ENCODE data around the gene NUCB2.

DNA sequence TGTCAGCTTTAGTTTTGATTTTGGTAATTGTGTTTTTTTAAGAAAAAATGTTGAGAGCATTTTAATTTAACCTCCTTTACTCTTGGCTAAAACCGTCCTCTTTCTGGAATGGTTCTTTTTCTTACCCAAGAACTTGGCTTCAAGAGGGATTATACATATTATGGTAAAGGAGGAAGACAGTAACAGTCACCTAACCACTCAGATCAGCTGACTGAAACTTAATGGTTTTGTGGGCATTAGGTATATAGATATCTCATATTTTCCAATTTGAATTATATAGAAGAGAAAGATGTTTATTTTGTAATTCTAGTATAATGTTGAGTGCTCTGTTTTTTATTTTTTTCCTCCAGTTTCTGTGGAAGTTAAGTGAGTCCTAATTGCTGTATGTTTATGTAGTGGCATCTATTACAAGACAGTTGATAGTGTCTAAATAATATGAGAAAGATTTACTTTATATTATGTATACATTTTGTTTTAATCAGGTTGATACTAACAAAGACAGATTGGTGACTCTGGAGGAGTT, 38.4 kb downstream of the NUCB2 start:
- no peak for TF ChIP-seq POLR2A (IDR thresholded peaks at IDR 0.05; ENCODE audit: low read length)
- TF ChIP-seq GATA1 (IDR thresholded peaks at IDR 0.05; ENCODE audit: low read depth, low read length), result no peak
